WTC11 (cell line): ENCODE results near the gene CCNYL1. TPM values are rescaled to one million over a fixed set of nuclear protein-coding genes. Genes with fewer than 3 reads are reported as not detected.
A peak's percentile ranks its signal among the peaks of the same experiment; 100 is the strongest.

Experiments used
- CREB1 ChIP-seq: sonication (generic); formaldehyde crosslinking; IDR thresholded peaks from 2 replicates; pipeline ENCODE4 v1.8.0; 2023; ENCODE audit warnings: mild to moderate bottlenecking, missing genetic modification reagents
- CREM ChIP-seq: sonication (generic); formaldehyde crosslinking; IDR thresholded peaks from 2 replicates; pipeline ENCODE4 v1.8.1; 2022; ENCODE audit warnings: mild to moderate bottlenecking, missing genetic modification reagents, moderate library complexity
- ELF4 ChIP-seq: sonication (generic); formaldehyde crosslinking; IDR thresholded peaks from 2 replicates; pipeline ENCODE4 v1.8.1; 2022; ENCODE audit warnings: low read depth, mild to moderate bottlenecking, moderate library complexity, missing genetic modification reagents
- ESRRA ChIP-seq: sonication (generic); formaldehyde crosslinking; IDR thresholded peaks from 2 replicates; pipeline ENCODE4 v1.8.1; 2022; ENCODE audit warnings: mild to moderate bottlenecking, missing genetic modification reagents, borderline replicate concordance
- GABPB1 ChIP-seq: sonication (generic); formaldehyde crosslinking; IDR thresholded peaks from 2 replicates; pipeline ENCODE4 v1.8.1; 2023; ENCODE audit warnings: mild to moderate bottlenecking, missing genetic modification reagents
- GRHL2 ChIP-seq: fragments of 250-450 bp; sonication (Bioruptor Pico); IDR thresholded peaks from 2 replicates; pipeline ENCODE4 v1.8.0; 2022; ENCODE audit warnings: mild to moderate bottlenecking, moderate library complexity; ENCODE audit not compliant: insufficient replicate concordance, severe bottlenecking
- MYBL2 ChIP-seq: sonication (generic); formaldehyde crosslinking; IDR thresholded peaks from 2 replicates; pipeline ENCODE4 v1.8.1; 2023; ENCODE audit warnings: mild to moderate bottlenecking, moderate library complexity, missing genetic modification reagents
- NFE2L1 ChIP-seq: sonication (generic); formaldehyde crosslinking; IDR thresholded peaks from 2 replicates; pipeline ENCODE4 v1.8.1; 2023; ENCODE audit warnings: missing genetic modification reagents
- NR1H2 ChIP-seq: sonication (generic); formaldehyde crosslinking; IDR thresholded peaks from 2 replicates; pipeline ENCODE4 v1.9.0; 2021; ENCODE audit warnings: mild to moderate bottlenecking, moderate library complexity, missing genetic modification reagents
- NR3C1 ChIP-seq: sonication (generic); formaldehyde crosslinking; conservative IDR thresholded peaks from 2 replicates; pipeline ENCODE4 v1.8.1; 2023; ENCODE audit warnings: low read depth, mild to moderate bottlenecking, missing genetic modification reagents
- PRRX2 ChIP-seq: fragments of 250-450 bp; sonication (Bioruptor Pico); IDR thresholded peaks from 2 replicates; pipeline ENCODE4 v1.8.0; 2021; ENCODE audit warnings: mild to moderate bottlenecking
- ZNF219 ChIP-seq: sonication (generic); formaldehyde crosslinking; IDR thresholded peaks from 2 replicates; pipeline ENCODE4 v1.8.0; 2023; ENCODE audit warnings: missing genetic modification reagents, mild to moderate bottlenecking, borderline replicate concordance
- ZNF232 ChIP-seq: sonication (generic); formaldehyde crosslinking; IDR thresholded peaks from 2 replicates; pipeline ENCODE4 v1.8.0; 2022; ENCODE audit warnings: mild to moderate bottlenecking, missing genetic modification reagents
- ZNF416 ChIP-seq: fragments of 250-450 bp; sonication (Bioruptor Pico); IDR thresholded peaks from 2 replicates; pipeline ENCODE4 v1.9.0; 2021; ENCODE audit warnings: mild to moderate bottlenecking, inconsistent platforms
- ZNF671 ChIP-seq: fragments of 250-450 bp; sonication (Bioruptor Pico); IDR thresholded peaks from 2 replicates; pipeline ENCODE4 v1.8.0; 2021; ENCODE audit warnings: mild to moderate bottlenecking
- total RNA-seq: library from RNA; stranded (reverse); gene quantifications from 3 replicates; pipeline ENCODE4 v1.2.3, GENCODE V29; 2021
- TF ChIP-seq, protein P1 (sequence below): fragments of 250-450 bp; sonication (Bioruptor Pico); IDR thresholded peaks from 2 replicates; pipeline ENCODE4 v1.9.0; 2021; ENCODE audit warnings: moderate library complexity, mild to moderate bottlenecking, inconsistent platforms, borderline replicate concordance
- TF ChIP-seq, protein P2 (sequence below): sonication (generic); formaldehyde crosslinking; IDR thresholded peaks from 2 replicates; pipeline ENCODE4 v1.8.0; 2022; ENCODE audit warnings: mild to moderate bottlenecking, missing genetic modification reagents
- TF ChIP-seq, protein P3 (sequence below): fragments of 200-600 bp; IDR thresholded peaks from 2 replicates; pipeline ENCODE4 v1.8.0; 2022; ENCODE audit warnings: antibody characterized with exemption
- TF ChIP-seq, protein P4 (sequence below): sonication (generic); formaldehyde crosslinking; IDR thresholded peaks from 2 replicates; pipeline ENCODE4 v1.8.0; 2022; ENCODE audit warnings: mild to moderate bottlenecking, missing genetic modification reagents
- TF ChIP-seq, protein P5 (sequence below): sonication (generic); formaldehyde crosslinking; IDR thresholded peaks from 2 replicates; pipeline ENCODE4 v1.8.0; 2022; ENCODE audit warnings: mild to moderate bottlenecking, missing genetic modification reagents
- TF ChIP-seq, protein P6 (sequence below): sonication (generic); formaldehyde crosslinking; IDR thresholded peaks from 2 replicates; pipeline ENCODE4 v1.8.1; 2022; ENCODE audit warnings: missing genetic modification reagents, borderline replicate concordance
- TF ChIP-seq, protein P7 (sequence below): sonication (generic); formaldehyde crosslinking; IDR thresholded peaks from 2 replicates; pipeline ENCODE4 v1.8.1; 2023; ENCODE audit warnings: mild to moderate bottlenecking, moderate library complexity, missing genetic modification reagents
- TF ChIP-seq, protein P8 (sequence below): sonication (generic); formaldehyde crosslinking; IDR thresholded peaks from 2 replicates; pipeline ENCODE4 v1.8.1; 2022; ENCODE audit warnings: low read depth, mild to moderate bottlenecking, moderate library complexity, missing genetic modification reagents, borderline replicate concordance
- TF ChIP-seq, protein P9 (sequence below): sonication (generic); formaldehyde crosslinking; IDR thresholded peaks from 2 replicates; pipeline ENCODE4 v1.8.1; 2023; ENCODE audit warnings: mild to moderate bottlenecking, missing genetic modification reagents, moderate library complexity
- TF ChIP-seq, protein P10 (sequence below): fragments of 250-450 bp; sonication (Bioruptor Pico); IDR thresholded peaks from 2 replicates; pipeline ENCODE4 v1.9.0; 2021; ENCODE audit warnings: mild to moderate bottlenecking
- TF ChIP-seq, protein P11 (sequence below): sonication (generic); formaldehyde crosslinking; IDR thresholded peaks from 2 replicates; pipeline ENCODE4 v1.8.0; 2023; ENCODE audit warnings: missing genetic modification reagents

Gene CCNYL1
- total RNA-seq, 1 experiment from 2014 or later, result 31.6 TPM

DNA sequence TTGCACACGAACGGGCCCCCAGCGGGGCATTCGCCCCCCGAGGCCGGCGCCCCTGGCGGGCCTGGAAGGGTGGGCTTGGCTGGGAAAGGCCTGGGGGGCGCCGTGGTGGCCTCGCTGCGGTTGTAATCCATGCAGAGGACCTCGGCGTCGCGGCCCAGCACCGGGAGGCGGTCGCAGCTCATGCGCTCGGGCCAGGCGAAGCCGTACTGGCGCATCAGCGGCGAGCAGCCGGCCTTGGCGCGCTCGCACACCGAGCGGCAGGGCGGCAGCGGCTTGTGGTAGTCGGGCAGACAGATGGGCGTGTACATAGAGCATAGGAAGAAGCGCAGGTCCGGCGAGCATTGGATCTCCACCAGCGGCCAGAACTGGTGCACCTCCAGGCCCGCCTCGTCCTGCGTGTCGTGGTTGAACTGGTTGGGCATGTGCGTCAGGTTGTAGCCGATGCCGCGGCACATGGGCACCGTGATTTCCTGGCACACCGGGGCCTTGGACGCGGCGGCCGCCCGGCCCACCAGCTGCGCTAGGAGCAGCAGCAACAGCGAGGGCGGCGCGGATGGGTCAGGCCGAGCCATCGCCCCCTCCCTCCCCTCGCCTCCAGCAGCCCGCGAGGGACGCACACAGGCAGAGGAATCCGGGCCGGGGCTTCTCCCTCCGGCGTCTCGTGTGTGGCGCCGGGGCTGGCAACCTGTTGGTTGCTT is 56.9 kb downstream of the CCNYL1 start (continued):
- TF ChIP-seq, protein P1, sequence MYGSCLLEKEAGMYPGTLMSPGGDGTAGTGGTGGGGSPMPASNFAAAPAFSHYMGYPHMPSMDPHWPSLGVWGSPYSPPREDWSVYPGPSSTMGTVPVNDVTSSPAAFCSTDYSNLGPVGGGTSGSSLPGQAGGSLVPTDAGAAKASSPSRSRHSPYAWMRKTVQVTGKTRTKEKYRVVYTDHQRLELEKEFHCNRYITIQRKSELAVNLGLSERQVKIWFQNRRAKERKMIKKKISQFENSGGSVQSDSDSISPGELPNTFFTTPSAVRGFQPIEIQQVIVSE (CRISPR knock-in tag), result no peak
- TF ChIP-seq, protein P2, sequence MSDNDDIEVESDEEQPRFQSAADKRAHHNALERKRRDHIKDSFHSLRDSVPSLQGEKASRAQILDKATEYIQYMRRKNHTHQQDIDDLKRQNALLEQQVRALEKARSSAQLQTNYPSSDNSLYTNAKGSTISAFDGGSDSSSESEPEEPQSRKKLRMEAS (CRISPR knock-in tag), result peak; percentile 82
- TF ChIP-seq, protein P3, sequence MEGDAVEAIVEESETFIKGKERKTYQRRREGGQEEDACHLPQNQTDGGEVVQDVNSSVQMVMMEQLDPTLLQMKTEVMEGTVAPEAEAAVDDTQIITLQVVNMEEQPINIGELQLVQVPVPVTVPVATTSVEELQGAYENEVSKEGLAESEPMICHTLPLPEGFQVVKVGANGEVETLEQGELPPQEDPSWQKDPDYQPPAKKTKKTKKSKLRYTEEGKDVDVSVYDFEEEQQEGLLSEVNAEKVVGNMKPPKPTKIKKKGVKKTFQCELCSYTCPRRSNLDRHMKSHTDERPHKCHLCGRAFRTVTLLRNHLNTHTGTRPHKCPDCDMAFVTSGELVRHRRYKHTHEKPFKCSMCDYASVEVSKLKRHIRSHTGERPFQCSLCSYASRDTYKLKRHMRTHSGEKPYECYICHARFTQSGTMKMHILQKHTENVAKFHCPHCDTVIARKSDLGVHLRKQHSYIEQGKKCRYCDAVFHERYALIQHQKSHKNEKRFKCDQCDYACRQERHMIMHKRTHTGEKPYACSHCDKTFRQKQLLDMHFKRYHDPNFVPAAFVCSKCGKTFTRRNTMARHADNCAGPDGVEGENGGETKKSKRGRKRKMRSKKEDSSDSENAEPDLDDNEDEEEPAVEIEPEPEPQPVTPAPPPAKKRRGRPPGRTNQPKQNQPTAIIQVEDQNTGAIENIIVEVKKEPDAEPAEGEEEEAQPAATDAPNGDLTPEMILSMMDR, result no peak
- TF ChIP-seq GABPB1 (CRISPR knock-in tag), result 0 out of 2 replicates have a peak, but pooled peaks have one; percentile 16
- TF ChIP-seq NFE2L1 (CRISPR knock-in tag), result no peak
- TF ChIP-seq, protein P4, sequence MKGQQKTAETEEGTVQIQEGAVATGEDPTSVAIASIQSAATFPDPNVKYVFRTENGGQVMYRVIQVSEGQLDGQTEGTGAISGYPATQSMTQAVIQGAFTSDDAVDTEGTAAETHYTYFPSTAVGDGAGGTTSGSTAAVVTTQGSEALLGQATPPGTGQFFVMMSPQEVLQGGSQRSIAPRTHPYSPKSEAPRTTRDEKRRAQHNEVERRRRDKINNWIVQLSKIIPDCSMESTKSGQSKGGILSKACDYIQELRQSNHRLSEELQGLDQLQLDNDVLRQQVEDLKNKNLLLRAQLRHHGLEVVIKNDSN (CRISPR knock-in tag), result no peak; the same call in 1 of the 2 replicates
- no peak; the same call in 1 of the 2 replicates for TF ChIP-seq ZNF219 (CRISPR knock-in tag)
- TF ChIP-seq, protein P5, sequence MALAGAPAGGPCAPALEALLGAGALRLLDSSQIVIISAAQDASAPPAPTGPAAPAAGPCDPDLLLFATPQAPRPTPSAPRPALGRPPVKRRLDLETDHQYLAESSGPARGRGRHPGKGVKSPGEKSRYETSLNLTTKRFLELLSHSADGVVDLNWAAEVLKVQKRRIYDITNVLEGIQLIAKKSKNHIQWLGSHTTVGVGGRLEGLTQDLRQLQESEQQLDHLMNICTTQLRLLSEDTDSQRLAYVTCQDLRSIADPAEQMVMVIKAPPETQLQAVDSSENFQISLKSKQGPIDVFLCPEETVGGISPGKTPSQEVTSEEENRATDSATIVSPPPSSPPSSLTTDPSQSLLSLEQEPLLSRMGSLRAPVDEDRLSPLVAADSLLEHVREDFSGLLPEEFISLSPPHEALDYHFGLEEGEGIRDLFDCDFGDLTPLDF (CRISPR knock-in tag), result peak; percentile 71; the same call in 1 of the 2 replicates
- TF ChIP-seq NR3C1, result no peak
- TF ChIP-seq ZNF416 (CRISPR knock-in tag), result no peak
- TF ChIP-seq, protein P6, sequence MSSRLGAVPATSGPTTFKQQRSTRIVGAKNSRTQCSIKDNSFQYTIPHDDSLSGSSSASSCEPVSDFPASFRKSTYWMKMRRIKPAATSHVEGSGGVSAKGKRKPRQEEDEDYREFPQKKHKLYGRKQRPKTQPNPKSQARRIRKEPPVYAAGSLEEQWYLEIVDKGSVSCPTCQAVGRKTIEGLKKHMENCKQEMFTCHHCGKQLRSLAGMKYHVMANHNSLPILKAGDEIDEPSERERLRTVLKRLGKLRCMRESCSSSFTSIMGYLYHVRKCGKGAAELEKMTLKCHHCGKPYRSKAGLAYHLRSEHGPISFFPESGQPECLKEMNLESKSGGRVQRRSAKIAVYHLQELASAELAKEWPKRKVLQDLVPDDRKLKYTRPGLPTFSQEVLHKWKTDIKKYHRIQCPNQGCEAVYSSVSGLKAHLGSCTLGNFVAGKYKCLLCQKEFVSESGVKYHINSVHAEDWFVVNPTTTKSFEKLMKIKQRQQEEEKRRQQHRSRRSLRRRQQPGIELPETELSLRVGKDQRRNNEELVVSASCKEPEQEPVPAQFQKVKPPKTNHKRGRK (CRISPR knock-in tag), result no peak
- no peak for TF ChIP-seq GRHL2 (CRISPR knock-in tag)
- no peak for TF ChIP-seq ZNF671
- peak; percentile 46; the same call in 1 of the 2 replicates for TF ChIP-seq ESRRA
- TF ChIP-seq, protein P7, sequence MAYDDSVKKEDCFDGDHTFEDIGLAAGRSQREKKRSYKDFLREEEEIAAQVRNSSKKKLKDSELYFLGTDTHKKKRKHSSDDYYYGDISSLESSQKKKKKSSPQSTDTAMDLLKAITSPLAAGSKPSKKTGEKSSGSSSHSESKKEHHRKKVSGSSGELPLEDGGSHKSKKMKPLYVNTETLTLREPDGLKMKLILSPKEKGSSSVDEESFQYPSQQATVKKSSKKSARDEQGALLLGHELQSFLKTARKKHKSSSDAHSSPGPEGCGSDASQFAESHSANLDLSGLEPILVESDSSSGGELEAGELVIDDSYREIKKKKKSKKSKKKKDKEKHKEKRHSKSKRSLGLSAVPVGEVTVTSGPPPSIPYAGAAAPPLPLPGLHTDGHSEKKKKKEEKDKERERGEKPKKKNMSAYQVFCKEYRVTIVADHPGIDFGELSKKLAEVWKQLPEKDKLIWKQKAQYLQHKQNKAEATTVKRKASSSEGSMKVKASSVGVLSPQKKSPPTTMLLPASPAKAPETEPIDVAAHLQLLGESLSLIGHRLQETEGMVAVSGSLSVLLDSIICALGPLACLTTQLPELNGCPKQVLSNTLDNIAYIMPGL (CRISPR knock-in tag), result peak; percentile 86
- TF ChIP-seq CREB1, result peak; percentile 53; the same call in 1 of the 2 replicates
- TF ChIP-seq CREM (CRISPR knock-in tag), result peak; percentile 52; the same call in 1 of the 2 replicates
- TF ChIP-seq, protein P8, sequence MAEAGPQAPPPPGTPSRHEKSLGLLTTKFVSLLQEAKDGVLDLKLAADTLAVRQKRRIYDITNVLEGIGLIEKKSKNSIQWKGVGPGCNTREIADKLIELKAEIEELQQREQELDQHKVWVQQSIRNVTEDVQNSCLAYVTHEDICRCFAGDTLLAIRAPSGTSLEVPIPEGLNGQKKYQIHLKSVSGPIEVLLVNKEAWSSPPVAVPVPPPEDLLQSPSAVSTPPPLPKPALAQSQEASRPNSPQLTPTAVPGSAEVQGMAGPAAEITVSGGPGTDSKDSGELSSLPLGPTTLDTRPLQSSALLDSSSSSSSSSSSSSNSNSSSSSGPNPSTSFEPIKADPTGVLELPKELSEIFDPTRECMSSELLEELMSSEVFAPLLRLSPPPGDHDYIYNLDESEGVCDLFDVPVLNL (CRISPR knock-in tag), result no peak
- TF ChIP-seq MYBL2 (CRISPR knock-in tag), result no peak
- no peak for TF ChIP-seq ZNF232 (CRISPR knock-in tag)
- TF ChIP-seq, protein P9, sequence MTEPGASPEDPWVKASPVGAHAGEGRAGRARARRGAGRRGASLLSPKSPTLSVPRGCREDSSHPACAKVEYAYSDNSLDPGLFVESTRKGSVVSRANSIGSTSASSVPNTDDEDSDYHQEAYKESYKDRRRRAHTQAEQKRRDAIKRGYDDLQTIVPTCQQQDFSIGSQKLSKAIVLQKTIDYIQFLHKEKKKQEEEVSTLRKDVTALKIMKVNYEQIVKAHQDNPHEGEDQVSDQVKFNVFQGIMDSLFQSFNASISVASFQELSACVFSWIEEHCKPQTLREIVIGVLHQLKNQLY (CRISPR knock-in tag), result no peak
- TF ChIP-seq NR1H2 (CRISPR knock-in tag), result no peak
- TF ChIP-seq, protein P10, sequence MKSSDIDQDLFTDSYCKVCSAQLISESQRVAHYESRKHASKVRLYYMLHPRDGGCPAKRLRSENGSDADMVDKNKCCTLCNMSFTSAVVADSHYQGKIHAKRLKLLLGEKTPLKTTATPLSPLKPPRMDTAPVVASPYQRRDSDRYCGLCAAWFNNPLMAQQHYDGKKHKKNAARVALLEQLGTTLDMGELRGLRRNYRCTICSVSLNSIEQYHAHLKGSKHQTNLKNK (CRISPR knock-in tag), result no peak
- TF ChIP-seq ELF4 (CRISPR knock-in tag), result no peak
- no peak for TF ChIP-seq PRRX2 (CRISPR knock-in tag)
- TF ChIP-seq, protein P11, sequence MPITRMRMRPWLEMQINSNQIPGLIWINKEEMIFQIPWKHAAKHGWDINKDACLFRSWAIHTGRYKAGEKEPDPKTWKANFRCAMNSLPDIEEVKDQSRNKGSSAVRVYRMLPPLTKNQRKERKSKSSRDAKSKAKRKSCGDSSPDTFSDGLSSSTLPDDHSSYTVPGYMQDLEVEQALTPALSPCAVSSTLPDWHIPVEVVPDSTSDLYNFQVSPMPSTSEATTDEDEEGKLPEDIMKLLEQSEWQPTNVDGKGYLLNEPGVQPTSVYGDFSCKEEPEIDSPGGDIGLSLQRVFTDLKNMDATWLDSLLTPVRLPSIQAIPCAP, result peak; percentile 55; the same call in 1 of the 2 replicates
